Choroid plexus epithelial cell (primary cell): ENCODE data around the gene CFAP97.
"Not testable (repeated sequence)": the region's sequence is repeated elsewhere in the genome, so short reads cannot be mapped to it uniquely, and the experiment has no call there.

ENCODE experiments used
- DNase-seq: peaks from one replicate; pipeline ENCODE4 v3.0.0-alpha.2; 2010; ENCODE audit warnings: low read depth
- H3K4me3 ChIP-seq: 2 replicates; pipeline ENCODE4 v1.5.1; 2011; ENCODE audit warnings: low read depth, mild to moderate bottlenecking, control low read depth, low read length, moderate library complexity
- TF ChIP-seq, protein P1 (sequence below): conservative IDR thresholded peaks from 2 replicates; pipeline ENCODE4 v1.5.1; 2011; ENCODE audit warnings: low read depth, mild to moderate bottlenecking, control low read depth, inconsistent platforms, low read length, moderate library complexity

Gene CFAP97

DNA sequence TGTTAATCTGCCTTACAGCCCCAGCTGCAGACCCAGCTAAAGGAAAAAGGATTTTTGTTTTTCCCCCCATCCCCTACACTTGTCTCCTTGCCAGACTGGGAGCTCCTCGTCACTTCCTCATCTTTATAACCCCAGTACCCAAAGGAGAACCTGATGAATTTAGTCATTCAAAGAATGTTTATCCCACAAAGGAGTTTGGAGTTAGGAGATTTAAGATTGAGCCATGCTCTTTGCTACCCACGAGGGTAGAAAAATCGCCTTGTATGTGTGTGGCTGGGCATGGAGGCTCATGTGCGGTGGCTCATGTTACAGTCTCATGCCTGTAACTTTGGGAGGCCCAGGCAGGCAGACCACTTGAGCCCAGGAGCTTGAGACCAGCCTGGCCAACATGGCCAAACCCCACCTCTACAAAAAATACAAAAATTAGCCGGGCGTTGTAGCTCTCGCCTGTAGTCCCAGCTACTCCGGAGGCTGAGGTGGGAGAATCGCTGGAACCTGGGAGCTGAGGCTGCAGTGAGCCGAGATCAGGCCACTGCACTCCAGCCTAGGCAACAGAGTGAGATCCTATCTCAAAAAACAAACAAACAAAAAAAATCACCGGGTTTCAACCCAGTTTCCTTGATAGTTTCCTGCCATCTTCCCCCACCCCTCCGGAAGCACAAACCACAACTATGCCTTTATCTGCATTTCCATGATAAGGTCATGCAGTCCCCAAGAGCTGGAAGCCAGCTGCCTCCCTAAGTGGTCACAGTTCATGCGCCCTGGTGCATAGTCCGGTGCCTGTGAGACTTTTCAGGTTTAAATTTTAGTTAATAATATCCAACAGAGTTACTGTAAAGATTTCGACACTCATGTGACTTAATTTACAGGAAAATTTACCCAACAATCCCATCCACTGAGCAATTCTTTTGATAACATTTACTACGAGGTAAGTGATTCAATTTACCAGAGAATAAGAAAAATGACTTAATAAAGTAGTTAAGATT lies 1.5 kb downstream of the CFAP97 start:
- TF ChIP-seq, protein P1, sequence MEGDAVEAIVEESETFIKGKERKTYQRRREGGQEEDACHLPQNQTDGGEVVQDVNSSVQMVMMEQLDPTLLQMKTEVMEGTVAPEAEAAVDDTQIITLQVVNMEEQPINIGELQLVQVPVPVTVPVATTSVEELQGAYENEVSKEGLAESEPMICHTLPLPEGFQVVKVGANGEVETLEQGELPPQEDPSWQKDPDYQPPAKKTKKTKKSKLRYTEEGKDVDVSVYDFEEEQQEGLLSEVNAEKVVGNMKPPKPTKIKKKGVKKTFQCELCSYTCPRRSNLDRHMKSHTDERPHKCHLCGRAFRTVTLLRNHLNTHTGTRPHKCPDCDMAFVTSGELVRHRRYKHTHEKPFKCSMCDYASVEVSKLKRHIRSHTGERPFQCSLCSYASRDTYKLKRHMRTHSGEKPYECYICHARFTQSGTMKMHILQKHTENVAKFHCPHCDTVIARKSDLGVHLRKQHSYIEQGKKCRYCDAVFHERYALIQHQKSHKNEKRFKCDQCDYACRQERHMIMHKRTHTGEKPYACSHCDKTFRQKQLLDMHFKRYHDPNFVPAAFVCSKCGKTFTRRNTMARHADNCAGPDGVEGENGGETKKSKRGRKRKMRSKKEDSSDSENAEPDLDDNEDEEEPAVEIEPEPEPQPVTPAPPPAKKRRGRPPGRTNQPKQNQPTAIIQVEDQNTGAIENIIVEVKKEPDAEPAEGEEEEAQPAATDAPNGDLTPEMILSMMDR: no peak
- H3K4me3 ChIP-seq: peak overlapping the region; percentile 69
- peak; percentile 45 for DNase-seq

DNA sequence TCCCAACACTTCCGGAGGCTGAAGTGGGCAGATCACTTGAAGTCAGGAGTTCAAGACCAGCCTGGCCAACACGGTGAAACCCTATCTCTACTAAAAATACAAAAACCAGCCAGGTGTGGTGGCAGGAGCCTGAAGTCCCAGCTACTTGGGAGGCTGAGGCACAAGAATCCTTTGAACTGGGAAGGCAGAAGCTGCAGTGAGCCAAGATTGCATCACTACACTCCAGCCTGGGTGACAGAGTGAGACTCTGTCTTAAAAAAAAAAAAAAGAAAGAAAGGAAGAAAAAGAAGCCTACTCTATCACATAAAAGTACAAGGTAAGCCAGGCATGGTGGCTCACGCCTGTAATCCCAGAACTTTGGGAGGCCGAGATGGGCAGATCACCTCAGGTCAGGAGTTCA lies 5.6 kb downstream of the CFAP97 start:
- not testable (repeated sequence) for H3K4me3 ChIP-seq, DNase-seq

DNA sequence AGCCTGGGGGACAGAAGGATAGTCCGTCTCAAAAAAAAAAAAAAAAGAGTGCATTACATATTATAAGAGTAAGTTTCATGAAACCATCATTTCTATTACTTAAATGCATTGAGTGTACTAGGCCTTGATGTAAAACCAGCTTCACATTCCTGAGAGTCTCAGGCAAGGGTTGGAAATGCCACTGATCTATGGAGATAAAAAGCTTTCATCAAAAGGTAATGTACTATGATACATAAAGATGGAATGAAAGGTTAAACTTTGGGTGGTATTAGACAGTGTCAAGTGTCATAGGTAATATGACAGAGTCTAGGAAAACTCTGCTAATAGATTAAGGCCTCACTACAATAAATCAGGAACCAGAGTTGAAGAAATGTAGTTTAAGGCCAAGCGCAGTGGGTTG lies 7.4 kb downstream of the CFAP97 start:
- TF ChIP-seq, protein P1: no peak
- no peak overlapping the region for H3K4me3 ChIP-seq
- DNase-seq: no peak

DNA sequence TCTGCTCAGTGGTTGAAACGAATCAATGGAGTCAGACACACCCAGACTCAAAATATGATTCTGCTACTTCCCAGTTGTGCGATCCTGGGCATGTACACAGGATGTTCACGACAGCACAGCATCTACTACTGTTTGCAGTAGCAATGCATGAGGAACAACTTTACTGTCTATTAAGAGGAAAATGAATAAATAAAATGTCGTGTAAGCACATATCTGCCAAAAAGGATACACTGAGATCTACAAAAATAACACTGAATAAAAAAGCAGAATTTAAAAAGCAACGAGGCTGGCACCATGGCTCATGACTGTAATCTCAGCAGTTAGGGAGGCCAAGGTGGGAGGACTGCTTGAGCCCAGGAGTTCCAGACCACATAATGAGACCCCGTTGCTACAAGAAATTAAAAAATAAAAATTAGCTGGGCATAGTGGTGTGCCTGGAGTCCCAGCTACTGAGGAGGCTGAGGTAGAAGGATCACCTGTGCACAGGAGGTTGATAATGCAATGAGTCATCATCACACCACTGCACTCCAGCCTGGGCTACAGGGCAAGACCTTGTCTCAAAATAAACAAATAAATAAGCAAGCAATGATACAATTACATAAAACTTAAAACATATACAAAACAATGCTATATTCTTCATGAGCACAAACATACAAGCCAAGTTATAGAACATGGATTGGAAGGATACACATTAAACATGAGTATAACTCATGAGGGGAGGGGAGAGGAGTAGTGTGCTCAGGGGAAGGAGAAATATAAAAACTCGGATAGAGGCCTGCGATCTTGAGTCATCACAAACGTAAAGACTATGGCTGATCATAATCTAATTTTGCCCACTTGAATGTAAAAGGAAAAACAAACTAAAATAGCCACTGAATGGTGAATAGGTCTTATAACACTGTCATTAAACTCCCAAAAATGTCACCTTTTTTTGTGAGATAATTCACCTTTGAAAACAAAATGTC lies 8.6 kb downstream of the CFAP97 start:
- no peak for DNase-seq
- H3K4me3 ChIP-seq: no peak overlapping the region
- TF ChIP-seq, protein P1: no peak

DNA sequence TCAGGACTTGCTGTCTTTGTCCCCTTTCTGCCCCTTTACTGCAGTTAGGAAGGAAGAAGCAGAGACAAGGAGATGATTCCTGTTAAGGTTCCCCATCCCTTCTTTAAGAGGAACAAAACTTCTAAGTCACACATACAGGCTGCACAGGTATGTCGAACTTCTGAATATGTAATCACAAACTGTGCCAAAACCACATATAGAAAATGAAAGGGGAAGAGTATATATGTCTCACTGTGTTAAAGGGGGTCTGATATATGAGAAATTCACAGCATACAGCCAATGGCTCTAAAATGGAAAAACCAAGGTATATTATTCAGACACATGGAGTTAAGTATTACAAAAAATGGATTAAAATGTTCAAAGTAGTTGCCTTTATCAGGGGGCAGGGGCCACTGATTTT lies 11.7 kb downstream of the CFAP97 start:
- TF ChIP-seq, protein P1: no peak
- H3K4me3 ChIP-seq: no peak overlapping the region
- no peak for DNase-seq

DNA sequence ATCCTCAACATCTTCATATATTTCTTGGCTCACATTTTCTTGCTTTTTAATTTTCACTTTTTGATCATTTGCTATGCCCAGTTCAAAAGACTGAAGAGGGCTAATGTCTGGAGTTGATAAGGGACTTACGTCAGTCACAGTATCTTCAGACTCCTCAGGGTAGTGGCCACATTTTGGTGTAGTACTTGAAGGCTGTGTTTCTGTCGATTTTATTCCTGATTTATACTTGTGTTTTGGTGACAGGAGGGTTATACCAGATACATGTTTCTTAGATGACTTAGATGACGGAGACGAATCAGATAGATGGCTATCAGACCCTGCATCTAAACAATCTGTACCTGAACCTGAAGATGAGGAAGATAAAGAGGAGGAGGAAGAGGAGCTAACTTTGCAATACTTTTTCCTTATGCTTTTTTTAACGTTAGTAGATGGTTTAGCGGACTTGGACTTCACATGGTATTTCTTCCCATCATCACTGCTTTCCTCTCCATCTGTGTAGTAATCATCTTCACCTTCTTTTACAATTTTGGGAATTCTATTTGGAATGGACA lies 13.4 kb downstream of the CFAP97 start:
- no peak for DNase-seq
- H3K4me3 ChIP-seq: no peak overlapping the region
- TF ChIP-seq, protein P1: no peak

DNA sequence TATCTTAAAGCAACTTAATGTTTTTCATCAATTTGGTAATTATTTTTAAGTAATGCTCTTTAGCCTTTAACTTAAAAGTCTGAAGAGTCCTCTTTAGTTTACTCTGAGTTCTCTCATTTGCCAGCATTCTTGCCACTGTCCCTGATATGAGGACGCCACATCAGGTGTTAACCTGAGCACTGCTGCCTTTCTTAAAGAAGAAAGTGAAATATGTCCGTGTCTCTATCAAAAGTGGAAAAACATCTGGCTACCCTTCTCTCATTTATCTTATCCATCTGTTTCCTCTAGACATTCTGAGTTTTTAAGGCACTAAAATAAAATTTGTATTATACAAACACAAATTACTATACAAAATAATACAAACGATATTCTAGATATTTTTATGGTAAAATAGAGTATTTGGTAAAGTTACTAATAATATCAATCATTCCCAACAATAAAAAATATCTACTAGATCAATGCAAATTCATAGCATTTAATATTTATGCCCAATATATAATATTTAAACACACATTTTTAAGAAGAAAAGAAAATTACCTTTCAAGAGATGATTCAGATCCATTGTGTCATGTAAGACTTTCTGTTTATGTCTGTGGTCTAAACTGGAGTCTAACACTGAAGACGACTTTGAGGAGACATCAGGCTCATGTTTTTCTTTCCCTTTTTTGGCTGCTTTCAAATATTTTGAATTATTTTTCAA lies 14.0 kb downstream of the CFAP97 start:
- no peak overlapping the region for H3K4me3 ChIP-seq
- no peak for DNase-seq
- TF ChIP-seq, protein P1: no peak
